Upper lobe of right lung (tissue), 1 donor: ENCODE measurements around the gene AURKA. TPM values are rescaled to one million over a fixed set of nuclear protein-coding genes. Genes with fewer than 3 reads are reported as not detected.

Source experiments
- ATAC-seq: fragments of 200-7000 bp; cut with Tn5 transposase; one replicate; pipeline ENCODE4 v1.9.1; 2020; ENCODE audit warnings: mild to moderate bottlenecking, moderate library complexity
- DNase-seq: peaks from one replicate; pipeline ENCODE4 v3.0.0-alpha.2; 2020
- H3K27ac ChIP-seq: fragments of 200-600 bp; one replicate; pipeline ENCODE4 v1.8.0; 2022
- H3K27me3 ChIP-seq: fragments of 200-600 bp; one replicate; pipeline ENCODE4 v1.8.0; 2022; ENCODE audit warnings: mild to moderate bottlenecking
- H3K36me3 ChIP-seq: fragments of 200-600 bp; one replicate; pipeline ENCODE4 v1.8.0; 2022
- H3K4me1 ChIP-seq: fragments of 200-600 bp; one replicate; pipeline ENCODE4 v1.8.0; 2022
- H3K4me3 ChIP-seq: fragments of 200-600 bp; one replicate; pipeline ENCODE4 v1.8.0; 2022; ENCODE audit warnings: mild to moderate bottlenecking
- H3K9me3 ChIP-seq: fragments of 200-600 bp; one replicate; pipeline ENCODE4 v1.8.0; 2022
- CTCF ChIP-seq: fragments of 200-600 bp; IDR thresholded peaks from one replicate; pipeline ENCODE4 v1.8.0; 2022; ENCODE audit warnings: antibody characterized with exemption
- intact Hi-C: fragments of 100-400 bp; cut with DNase I; formaldehyde crosslinking; loops from one replicate; pipeline ENCODE4 v1.11.0; 2022
- total RNA-seq: library from RNA; stranded (reverse); fragmentation: NEBNext Ultra II Directional; extraction: Animal tissue kit (Norgen Biotek cat#: 25700); gene quantifications from one replicate; pipeline ENCODE4 v1.2.1, GENCODE V29; 2021
- donor health status: DM: no; HTN: yes; CAD: no; lungs with severe emphysema.

The AURKA gene
- total RNA-seq, 1 donor from 2014 or later: 1.5 TPM

GRCh38 chr20:56426926-56427325 is 34.9 kb upstream of the AURKA start:
- Histone ChIP-seq H3K27ac (no peak overlapping the region), H3K36me3 (no peaks in the 10 kb centered on the region), H3K9me3 (no peaks in the 10 kb centered on the region), H3K4me3 (no peak overlapping the region), H3K4me1 (peaks cover 52% of the 10 kb centered on the region), H3K27me3 (no peaks in the 10 kb centered on the region)
- no peak for TF ChIP-seq CTCF
- intact Hi-C loops: no loop called here
- DNase-seq (no peak), ATAC-seq (no peak)

- Histone ChIP-seq H3K27me3 (no peaks in the 10 kb centered on the region), H3K27ac (no peak overlapping the region), H3K9me3 (no peaks in the 10 kb centered on the region), H3K4me1 (peaks cover 55% of the 10 kb centered on the region), H3K36me3 (no peaks in the 10 kb centered on the region), H3K4me3 (no peak overlapping the region)
- DNase-seq: no peak
- no peak for TF ChIP-seq CTCF
- intact Hi-C loops: no loop called here
- ATAC-seq: no peak
Measured at GRCh38 chr20:56426026-56426425, 34.0 kb upstream of the AURKA start.

GRCh38 chr20:56424931-56425330 is 32.9 kb upstream of the AURKA start:
- Histone ChIP-seq H3K4me3 (no peak overlapping the region), H3K27me3 (no peaks in the 10 kb centered on the region), H3K9me3 (no peaks in the 10 kb centered on the region), H3K4me1 (peaks cover 48% of the 10 kb centered on the region), H3K27ac (peak overlapping the region; percentile 40), H3K36me3 (no peaks in the 10 kb centered on the region)
- ATAC-seq: no peak
- DNase-seq: no peak
- intact Hi-C loops: no loop called here
- no peak for TF ChIP-seq CTCF

GRCh38 chr20:56423886-56424285 is 31.9 kb upstream of the AURKA start:
- ATAC-seq: no peak
- no peaks in the 10 kb centered on the region for H3K36me3 ChIP-seq
- H3K27me3 ChIP-seq: no peaks in the 10 kb centered on the region
- no peak overlapping the region for H3K27ac ChIP-seq
- no peak for TF ChIP-seq CTCF
- H3K9me3 ChIP-seq: no peaks in the 10 kb centered on the region
- H3K4me3 ChIP-seq: no peak overlapping the region
- DNase-seq: no peak
- H3K4me1 ChIP-seq: peaks cover 45% of the 10 kb centered on the region
- intact Hi-C loops: no loop called here

- Histone ChIP-seq H3K4me3 (peak overlapping the region; percentile 11), H3K36me3 (no peaks in the 10 kb centered on the region), H3K9me3 (no peaks in the 10 kb centered on the region), H3K4me1 (peaks cover 45% of the 10 kb centered on the region), H3K27ac (peak overlapping the region; percentile 40), H3K27me3 (no peaks in the 10 kb centered on the region)
- no peak for TF ChIP-seq CTCF
- ATAC-seq (no peak), DNase-seq (no peak)
- intact Hi-C loops: no loop called here
Measured at GRCh38 chr20:56423211-56423610, 31.2 kb upstream of the AURKA start.

- H3K27ac ChIP-seq: peak overlapping the region; percentile 40
Measured at GRCh38 chr20:56422824-56423189, 30.8 kb upstream of the AURKA start.

More at GRCh38 chr20:56422824-56423189, 30.8 kb upstream of the AURKA start:
- peaks cover 45% of the 10 kb centered on the region for H3K4me1 ChIP-seq
- no peak overlapping the region for H3K4me3 ChIP-seq
- no peak for ATAC-seq
- no peaks in the 10 kb centered on the region for H3K36me3 ChIP-seq
- no peaks in the 10 kb centered on the region for H3K27me3 ChIP-seq
- intact Hi-C loops: no loop called here
- H3K9me3 ChIP-seq: no peaks in the 10 kb centered on the region
- no peak for TF ChIP-seq CTCF
- DNase-seq: no peak
